Measurements from ENCODE around the gene IPMK. TPM values are rescaled to one million over a fixed set of nuclear protein-coding genes. Genes with fewer than 3 reads are reported as not detected.
A peak's percentile ranks its signal among the peaks of the same experiment; 100 is the strongest.

Gene IPMK
- total RNA-seq, 1 experiment from 2014 or later: 10.9 TPM

DNA sequence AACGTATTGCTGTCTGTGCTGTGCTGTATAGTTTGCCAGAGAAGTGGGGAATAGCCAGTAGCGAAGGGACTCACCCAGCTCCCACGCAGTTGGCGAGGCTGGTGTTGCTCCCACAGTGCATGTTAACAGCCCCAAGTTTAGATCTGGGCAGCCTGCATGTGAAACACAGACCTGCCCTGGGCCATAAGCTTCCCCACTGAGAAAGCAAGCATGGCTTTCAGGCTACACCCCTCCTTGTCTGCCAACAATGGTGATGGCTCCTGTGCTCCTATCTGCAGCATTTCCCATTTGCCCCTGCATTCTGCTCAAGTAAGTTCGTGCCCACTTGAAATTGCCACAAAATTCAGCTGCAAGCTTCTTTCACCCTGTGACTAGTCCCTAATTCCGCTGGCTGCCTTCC is 57.5 kb downstream of the IPMK start:
- Mint-ChIP-seq H3K36me3 (peaks cover 31% of the 10 kb centered on the region), H3K27ac (peak overlapping the region; percentile 64; the same call in 1 of the 2 replicates), H3K27me3 (ENCODE audit: low read depth) (no peaks in the 10 kb centered on the region), H3K4me1 (peaks cover 21% of the 10 kb centered on the region), H3K4me3 (no peak overlapping the region), H3K9me3 (peaks cover 13% of the 10 kb centered on the region)
- ChIA-PET CTCF (no interaction called here), POLR2A (no interaction called here)
- ATAC-seq (peak; percentile 61), DNase-seq (ENCODE audit: low spot score) (no peak)
- no peak for TF ChIP-seq NFE2L1 (CRISPR knock-in tag; IDR thresholded peaks at IDR 0.05)

DNA sequence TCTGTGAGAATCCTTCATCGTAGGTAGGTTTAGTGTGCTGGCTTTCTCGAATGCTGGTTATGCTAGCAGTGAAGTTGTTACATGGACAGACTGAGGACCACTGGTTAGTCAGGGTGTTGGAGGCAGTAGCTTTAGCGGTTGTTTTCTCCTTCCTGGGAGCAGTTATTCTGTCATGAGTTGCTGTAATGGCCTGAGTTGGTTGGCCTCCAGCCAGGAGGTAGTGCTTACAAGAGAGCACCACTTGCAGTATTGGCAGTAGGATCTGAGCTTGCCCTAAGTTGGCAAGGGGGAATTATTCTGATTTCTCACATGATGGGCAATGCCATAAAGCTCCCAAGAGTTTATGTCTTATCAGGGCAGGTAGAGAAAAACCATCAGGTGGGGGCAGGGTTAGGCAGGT is 58.0 kb downstream of the IPMK start:
- Mint-ChIP-seq H3K4me1 (peaks cover 21% of the 10 kb centered on the region), H3K9me3 (peaks cover 13% of the 10 kb centered on the region), H3K36me3 (peaks cover 31% of the 10 kb centered on the region), H3K27me3 (ENCODE audit: low read depth) (no peaks in the 10 kb centered on the region), H3K27ac (peak overlapping the region; percentile 57; the same call in 1 of the 2 replicates), H3K4me3 (no peak overlapping the region)
- ATAC-seq: no peak
- CTCF ChIA-PET: no interaction called here
- POLR2A ChIA-PET: no interaction called here
- TF ChIP-seq ELF4 (CRISPR knock-in tag; IDR thresholded peaks at IDR 0.05; ENCODE audit: low read depth) (no peak), ZBTB21 (CRISPR knock-in tag; IDR thresholded peaks at IDR 0.05; ENCODE audit: borderline replicate concordance) (no peak), KAT7 (CRISPR knock-in tag; IDR thresholded peaks at IDR 0.05; ENCODE audit: borderline replicate concordance) (no peak)
- TF ChIP-seq, protein P1, sequence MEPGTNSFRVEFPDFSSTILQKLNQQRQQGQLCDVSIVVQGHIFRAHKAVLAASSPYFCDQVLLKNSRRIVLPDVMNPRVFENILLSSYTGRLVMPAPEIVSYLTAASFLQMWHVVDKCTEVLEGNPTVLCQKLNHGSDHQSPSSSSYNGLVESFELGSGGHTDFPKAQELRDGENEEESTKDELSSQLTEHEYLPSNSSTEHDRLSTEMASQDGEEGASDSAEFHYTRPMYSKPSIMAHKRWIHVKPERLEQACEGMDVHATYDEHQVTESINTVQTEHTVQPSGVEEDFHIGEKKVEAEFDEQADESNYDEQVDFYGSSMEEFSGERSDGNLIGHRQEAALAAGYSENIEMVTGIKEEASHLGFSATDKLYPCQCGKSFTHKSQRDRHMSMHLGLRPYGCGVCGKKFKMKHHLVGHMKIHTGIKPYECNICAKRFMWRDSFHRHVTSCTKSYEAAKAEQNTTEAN (CRISPR knock-in tag; IDR thresholded peaks at IDR 0.05): no peak
- no peak for DNase-seq (ENCODE audit: low spot score)

DNA sequence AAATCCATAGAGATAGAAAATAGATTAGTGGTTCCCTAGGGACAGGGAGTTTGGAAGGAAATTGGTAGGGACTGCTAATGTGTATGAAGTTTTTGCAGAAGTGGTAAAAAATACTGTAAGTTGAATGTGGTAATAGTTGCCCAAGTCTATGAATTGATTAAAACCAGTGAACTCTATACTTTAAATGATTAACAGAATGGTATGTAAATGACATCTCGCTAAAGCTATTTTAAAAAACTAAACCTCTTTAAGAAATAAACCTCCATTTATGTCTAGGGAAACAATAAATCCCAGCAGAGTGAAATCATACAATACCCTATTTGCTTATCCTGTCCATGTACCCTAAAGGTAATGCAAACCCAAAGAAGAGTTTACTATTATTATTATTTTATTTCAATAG is 61.4 kb downstream of the IPMK start:
- peaks cover 13% of the 10 kb centered on the region for H3K9me3 Mint-ChIP-seq
- no peaks in the 10 kb centered on the region for H3K27me3 Mint-ChIP-seq (ENCODE audit: low read depth)
- no peak for ATAC-seq
- CTCF ChIA-PET: no interaction called here
- TF ChIP-seq, protein P2, sequence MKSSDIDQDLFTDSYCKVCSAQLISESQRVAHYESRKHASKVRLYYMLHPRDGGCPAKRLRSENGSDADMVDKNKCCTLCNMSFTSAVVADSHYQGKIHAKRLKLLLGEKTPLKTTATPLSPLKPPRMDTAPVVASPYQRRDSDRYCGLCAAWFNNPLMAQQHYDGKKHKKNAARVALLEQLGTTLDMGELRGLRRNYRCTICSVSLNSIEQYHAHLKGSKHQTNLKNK (CRISPR knock-in tag; IDR thresholded peaks at IDR 0.05): no peak
- TF ChIP-seq FOXJ3 (CRISPR knock-in tag; IDR thresholded peaks at IDR 0.05; ENCODE audit: borderline replicate concordance): no peak
- no peak for TF ChIP-seq MYBL2 (CRISPR knock-in tag; IDR thresholded peaks at IDR 0.05)
- no peak for TF ChIP-seq PRRX2 (CRISPR knock-in tag; IDR thresholded peaks at IDR 0.05)
- no peak for TF ChIP-seq ZNF219 (CRISPR knock-in tag; IDR thresholded peaks at IDR 0.05; ENCODE audit: borderline replicate concordance)
- TF ChIP-seq, protein P3, sequence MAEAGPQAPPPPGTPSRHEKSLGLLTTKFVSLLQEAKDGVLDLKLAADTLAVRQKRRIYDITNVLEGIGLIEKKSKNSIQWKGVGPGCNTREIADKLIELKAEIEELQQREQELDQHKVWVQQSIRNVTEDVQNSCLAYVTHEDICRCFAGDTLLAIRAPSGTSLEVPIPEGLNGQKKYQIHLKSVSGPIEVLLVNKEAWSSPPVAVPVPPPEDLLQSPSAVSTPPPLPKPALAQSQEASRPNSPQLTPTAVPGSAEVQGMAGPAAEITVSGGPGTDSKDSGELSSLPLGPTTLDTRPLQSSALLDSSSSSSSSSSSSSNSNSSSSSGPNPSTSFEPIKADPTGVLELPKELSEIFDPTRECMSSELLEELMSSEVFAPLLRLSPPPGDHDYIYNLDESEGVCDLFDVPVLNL (CRISPR knock-in tag; IDR thresholded peaks at IDR 0.05; ENCODE audit: borderline replicate concordance, low read depth): no peak
- TF ChIP-seq ZNF263 (CRISPR knock-in tag; IDR thresholded peaks at IDR 0.05; ENCODE audit: low read depth): no peak
- no peak for TF ChIP-seq GRHL2 (CRISPR knock-in tag; IDR thresholded peaks at IDR 0.05; ENCODE audit: insufficient replicate concordance, severe bottlenecking)
- no peak for TF ChIP-seq TCF7 (CRISPR knock-in tag; IDR thresholded peaks at IDR 0.05; ENCODE audit: low read depth)
- no peak for TF ChIP-seq GTF2I (CRISPR knock-in tag; conservative IDR thresholded peaks at IDR 0.05)
- no peak for TF ChIP-seq JAZF1 (CRISPR knock-in tag; IDR thresholded peaks at IDR 0.05)
- no peak for TF ChIP-seq SMAD3 (CRISPR knock-in tag; IDR thresholded peaks at IDR 0.05; ENCODE audit: borderline replicate concordance)
- TF ChIP-seq ATF1 (CRISPR knock-in tag; IDR thresholded peaks at IDR 0.05): no peak
- no peak overlapping the region for H3K4me3 Mint-ChIP-seq
- H3K36me3 Mint-ChIP-seq: peaks cover 28% of the 10 kb centered on the region
- peaks cover 15% of the 10 kb centered on the region for H3K4me1 Mint-ChIP-seq
- POLR2A ChIA-PET: no interaction called here
- H3K27ac Mint-ChIP-seq: no peak overlapping the region
- DNase-seq (ENCODE audit: low spot score): no peak

DNA sequence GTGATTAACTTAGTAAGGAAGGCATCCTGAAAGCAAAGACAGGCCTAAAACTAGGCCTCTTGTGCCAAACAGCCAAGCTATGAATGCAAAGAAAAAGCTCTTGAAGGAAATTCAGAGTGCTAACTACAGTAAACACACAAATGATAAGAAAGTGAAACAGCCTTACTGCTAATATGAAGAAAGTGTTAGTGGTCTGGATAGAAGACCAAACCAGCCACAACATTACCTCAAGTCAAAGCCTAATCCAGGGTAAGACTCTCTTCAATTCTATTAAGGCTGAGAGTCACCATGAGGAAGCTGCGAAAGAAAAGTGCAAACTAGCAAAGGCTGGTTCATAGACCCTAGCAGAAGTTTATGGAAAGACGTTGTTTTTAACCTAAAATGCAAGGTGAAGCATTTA is 66.0 kb downstream of the IPMK start:
- ATAC-seq (no peak), DNase-seq (ENCODE audit: low spot score) (no peak)
- ChIA-PET POLR2A (no interaction called here), CTCF (interaction anchor here (1.3 kb wide), 1 partner anchor 49 kb away, joined by 4 read pairs; no protein-coding TSS in a partner anchor)
- Mint-ChIP-seq H3K4me1 (no peaks in the 10 kb centered on the region), H3K9me3 (no peaks in the 10 kb centered on the region), H3K27ac (peak overlapping the region; percentile 57; the same call in 1 of the 2 replicates), H3K36me3 (0 out of 2 replicates have a peak, but pooled peaks cover 6% of the 10 kb centered on the region), H3K27me3 (ENCODE audit: low read depth) (no peaks in the 10 kb centered on the region), H3K4me3 (no peak overlapping the region)
- TF ChIP-seq NR3C1 (CRISPR knock-in tag; conservative IDR thresholded peaks at IDR 0.05; ENCODE audit: low read depth): no peak

Measured in WTC11 (cell line).